ENCODE results near the gene TMEM240. TPM values are rescaled to one million over a fixed set of nuclear protein-coding genes. Genes with fewer than 3 reads are reported as not detected.
A peak's percentile ranks its signal among the peaks of the same experiment; 100 is the strongest.
"Not testable (repeated sequence)": the region's sequence is repeated elsewhere in the genome, so short reads cannot be mapped to it uniquely, and the experiment has no call there.

TMEM240 gene
- total RNA-seq, 1 donor from 2014 or later: 1.4 TPM

DNA sequence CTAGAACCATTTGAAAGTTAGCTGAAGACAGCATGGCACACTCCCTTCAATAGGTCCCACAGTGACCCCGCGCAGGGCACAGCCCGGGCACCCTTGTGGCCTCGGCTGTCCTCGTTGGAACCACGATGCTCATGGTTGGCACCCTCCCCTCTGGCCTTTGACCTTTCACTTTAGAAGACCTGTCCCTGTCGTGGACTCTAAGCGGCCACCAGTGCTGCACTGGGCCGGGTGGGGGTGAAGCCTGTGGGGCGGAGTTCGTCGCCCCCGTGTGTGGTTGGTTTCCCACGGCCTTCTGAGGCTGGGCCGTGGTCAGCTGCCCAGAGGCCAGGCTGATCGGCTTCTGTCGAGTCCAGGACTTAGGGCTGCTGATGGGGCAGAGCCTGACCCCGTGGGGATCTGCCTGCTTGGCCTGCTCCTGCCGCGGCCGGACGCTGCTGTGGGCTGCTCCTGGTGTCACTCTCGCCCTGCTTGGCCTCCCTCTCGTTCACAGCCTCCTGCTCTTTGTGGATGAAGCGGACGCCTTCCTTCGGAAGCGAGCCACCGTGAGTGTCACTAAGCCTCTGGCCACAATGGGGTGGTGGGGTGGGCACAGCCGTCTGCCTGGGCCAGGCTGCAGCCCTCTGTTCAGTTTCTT is 15.6 kb downstream of the TMEM240 start:
- DNase-seq (ENCODE audit: low read depth in 2 of 2): not testable (repeated sequence)

DNA sequence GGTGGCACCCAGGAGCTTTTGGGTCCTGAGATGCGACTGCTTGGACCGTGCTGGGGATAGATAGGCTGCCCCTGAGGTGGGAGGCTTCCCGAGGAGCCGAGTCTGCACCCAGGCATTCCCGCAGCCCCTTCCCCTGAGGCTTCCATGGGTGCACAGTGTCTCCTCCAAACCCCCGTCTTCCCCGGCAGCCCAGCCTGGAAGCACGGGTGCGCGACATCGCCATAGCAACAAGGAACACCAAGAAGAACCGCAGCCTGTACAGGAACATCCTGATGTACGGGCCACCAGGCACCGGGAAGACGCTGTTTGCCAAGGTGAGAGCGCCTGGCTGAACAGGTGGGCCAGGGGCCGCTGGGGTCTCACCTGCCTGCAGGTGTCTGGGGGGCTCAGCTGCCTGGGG is 16.8 kb downstream of the TMEM240 start:
- DNase-seq (ENCODE audit: low read depth in 2 of 2): not testable (repeated sequence)

DNA sequence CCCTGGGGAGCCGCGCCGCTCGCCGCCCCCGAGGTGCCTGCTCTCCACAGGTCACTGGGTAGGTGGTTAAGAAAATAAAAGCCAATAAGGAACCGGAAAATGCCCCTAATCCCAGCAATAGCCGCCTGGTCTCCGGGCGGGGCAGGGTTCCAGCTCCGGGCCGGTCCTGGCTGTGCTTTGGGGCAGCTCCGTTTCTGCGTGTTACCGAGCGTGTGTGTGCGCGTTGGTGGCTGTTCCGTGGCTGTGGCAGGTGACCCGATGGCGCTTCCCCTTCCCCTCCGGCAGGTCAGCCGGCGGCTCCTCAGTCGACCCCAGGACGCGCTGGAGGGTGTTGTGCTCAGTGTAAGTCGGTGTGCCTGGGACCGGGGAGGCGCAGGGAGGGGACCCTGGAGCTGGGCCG is 17.2 kb downstream of the TMEM240 start:
- not testable (repeated sequence) for DNase-seq (ENCODE audit: low read depth in 2 of 2)

- not testable (repeated sequence) for DNase-seq (ENCODE audit: low read depth in 2 of 2)
Observed at GRCh38 chr1:1522536-1522935, 17.9 kb downstream of the TMEM240 start.

DNA sequence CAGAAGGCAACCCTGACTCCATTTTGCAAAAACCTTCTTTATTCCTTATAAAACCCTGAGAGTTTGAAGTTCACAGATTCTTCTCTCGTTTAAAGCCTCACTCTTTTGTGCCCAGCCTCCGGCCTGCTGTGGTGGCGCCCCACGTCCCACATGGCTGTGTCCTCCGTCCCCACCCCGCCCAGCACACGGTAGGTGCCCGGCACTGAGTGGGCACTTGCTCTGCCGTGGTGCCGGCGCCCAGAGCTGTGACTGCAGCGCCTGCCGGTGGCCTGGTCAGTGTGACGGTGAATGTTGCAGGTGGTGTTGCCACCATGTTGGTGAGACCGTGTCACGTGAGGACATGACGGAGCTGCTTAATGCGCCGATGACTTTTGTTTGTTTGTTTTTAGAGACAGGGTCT is 19.1 kb downstream of the TMEM240 start:
- DNase-seq (ENCODE audit: low read depth in 2 of 2): no peak

- DNase-seq (ENCODE audit: low read depth in 2 of 2): not testable (repeated sequence)
Observed at GRCh38 chr1:1519805-1520505, 20.5 kb downstream of the TMEM240 start.

DNA sequence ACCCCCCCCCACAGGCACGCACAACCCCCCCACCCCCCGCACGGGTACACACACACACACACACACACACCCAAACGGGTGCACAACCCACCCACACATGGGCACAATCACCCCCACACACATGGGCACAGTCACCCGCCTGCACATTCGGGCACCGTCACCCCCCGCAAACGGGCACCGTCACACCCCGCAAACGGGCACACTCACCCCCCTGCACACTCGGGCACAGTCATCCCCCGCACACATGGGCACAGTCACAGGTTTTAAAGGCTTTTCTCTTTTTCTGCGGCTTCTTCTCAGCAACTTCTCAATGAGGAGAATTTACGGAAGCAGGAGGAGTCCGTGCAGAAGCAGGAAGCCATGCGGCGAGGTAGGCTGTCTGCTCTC is 21.8 kb downstream of the TMEM240 start:
- DNase-seq (ENCODE audit: low read depth in 2 of 2): not testable (repeated sequence)

- no peak for DNase-seq (ENCODE audit: low read depth in 2 of 2)
Observed at GRCh38 chr1:1517973-1518620, 22.3 kb downstream of the TMEM240 start.

- not testable (repeated sequence) for DNase-seq (ENCODE audit: low read depth in 2 of 2)
Observed at GRCh38 chr1:1516923-1517322, 23.5 kb downstream of the TMEM240 start.

DNA sequence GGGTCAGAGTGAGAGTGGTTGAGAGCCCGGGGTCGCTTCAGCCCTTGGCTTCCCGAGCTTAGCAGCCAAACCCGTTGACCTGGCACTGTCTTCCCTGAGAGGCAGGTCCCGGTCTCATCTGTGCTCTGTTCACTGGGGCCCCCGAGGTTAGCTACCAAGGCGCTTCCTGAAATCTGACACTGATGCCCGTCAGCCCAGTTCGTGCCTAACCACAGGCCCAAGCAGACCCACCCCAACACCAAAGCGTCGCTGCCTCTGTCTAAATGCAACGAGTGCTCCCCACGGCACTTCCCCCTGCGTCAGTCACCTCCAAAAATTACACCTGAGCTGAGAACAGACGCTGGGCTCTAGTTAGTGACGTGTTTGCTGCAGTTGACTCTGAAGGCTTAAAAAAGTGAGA is 26.0 kb downstream of the TMEM240 start:
- DNase-seq (ENCODE audit: low read depth in 2 of 2): not testable (repeated sequence)

DNA sequence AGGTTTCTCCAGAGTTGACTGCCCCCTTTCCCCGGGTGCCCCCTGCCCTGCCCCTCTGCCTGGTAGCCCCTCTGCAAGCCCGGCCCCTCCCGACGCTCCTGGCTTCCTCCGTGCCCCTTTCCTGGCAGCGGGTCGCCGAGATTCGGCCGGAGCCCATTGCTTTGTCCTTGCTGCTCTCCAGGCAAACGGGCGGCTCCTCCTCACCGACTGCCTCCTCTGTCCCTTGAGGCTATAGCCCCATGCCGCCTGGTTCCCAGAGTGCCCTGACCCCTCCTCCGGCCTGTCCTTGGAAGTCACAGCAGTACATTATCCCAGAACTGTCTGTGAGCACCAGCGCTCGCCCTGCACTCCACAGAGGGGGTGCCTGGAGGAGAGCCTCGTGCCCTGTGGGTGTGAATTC is 26.7 kb downstream of the TMEM240 start:
- not testable (repeated sequence) for DNase-seq (ENCODE audit: low read depth in 2 of 2)

- DNase-seq (ENCODE audit: low read depth in 2 of 2): not testable (repeated sequence)
Observed at GRCh38 chr1:1512425-1512824, 28.0 kb downstream of the TMEM240 start.

- peak; percentile 99 for DNase-seq (ENCODE audit: low read depth in 2 of 2)
Observed at GRCh38 chr1:1511533-1512285, 28.7 kb downstream of the TMEM240 start, which contains the start of gene ATAD3A. Gene ATAD3A, plus strand, starts transcription at chr1:1512162. Its CDS starts 107 bp downstream, at chr1:1512269.

DNA sequence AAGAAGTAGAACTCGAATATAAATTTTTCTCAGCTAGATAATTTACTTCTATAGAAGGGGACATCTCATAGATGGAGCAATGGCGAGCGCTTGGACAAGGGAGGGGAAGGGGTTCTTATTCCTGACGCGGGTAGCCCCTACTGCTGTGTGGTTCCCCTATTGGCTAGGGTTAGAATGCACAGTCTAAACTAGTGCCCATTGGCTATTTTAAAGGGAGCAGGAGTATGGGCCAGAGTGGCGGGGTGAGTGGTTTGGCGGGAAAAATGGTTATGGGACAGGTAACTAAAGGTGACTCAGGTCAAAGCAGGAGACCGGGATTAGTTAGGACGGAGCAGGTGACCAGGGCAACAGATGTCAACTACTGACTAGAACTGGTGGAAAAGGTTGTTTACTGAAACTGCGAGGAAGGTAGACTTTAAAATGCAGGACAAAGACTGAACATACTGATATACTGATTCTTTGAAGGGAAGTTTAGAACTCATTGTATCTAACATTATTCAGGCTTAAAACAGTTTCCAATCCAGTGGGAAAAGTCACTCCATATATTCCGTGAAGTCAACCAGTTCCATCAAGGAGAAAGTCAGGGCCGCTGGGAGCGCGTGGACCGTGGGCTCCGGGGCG is 29.4 kb downstream of the TMEM240 start:
- DNase-seq (ENCODE audit: low read depth in 2 of 2): peak; percentile 10 to 34

GRCh38 chr1:1509465-1509850 is 31.0 kb downstream of the TMEM240 start:
- not testable (repeated sequence) for DNase-seq (ENCODE audit: low read depth in 2 of 2)

DNA sequence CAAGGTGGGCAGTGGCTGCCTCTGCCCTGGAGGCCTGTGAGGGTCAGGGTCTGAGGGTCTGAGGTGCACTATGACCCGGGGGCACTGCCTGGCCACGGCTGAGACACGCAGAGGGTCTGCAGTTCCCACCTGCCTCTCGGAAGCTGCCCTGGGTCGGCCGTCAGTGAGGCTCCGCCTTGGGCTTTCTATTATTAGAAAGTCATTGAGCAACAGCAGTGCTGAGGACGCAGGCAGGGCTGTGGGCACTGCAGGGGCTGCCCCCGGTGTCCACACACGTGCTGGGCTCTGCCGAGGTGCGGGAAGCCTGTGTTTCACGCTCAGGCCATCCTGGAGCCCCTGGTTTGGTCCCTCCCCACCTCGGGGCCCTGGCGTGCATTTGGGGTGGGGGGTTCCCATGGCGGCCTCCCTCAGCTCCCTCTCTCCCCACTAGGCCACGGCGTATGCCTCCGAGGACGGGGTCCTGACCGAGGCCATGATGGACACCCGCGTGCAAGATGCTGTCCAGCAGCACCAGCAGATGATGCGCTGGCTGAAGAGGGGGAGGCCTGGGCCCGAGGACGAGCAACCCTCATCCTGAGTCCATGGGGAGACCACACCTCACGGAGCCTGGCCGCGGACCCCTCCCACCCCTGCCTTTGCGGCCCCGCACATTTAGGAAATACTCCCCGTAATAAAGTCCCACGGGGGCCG is 31.5 kb downstream of the TMEM240 start:
- not testable (repeated sequence) for DNase-seq (ENCODE audit: low read depth in 2 of 2)

DNA sequence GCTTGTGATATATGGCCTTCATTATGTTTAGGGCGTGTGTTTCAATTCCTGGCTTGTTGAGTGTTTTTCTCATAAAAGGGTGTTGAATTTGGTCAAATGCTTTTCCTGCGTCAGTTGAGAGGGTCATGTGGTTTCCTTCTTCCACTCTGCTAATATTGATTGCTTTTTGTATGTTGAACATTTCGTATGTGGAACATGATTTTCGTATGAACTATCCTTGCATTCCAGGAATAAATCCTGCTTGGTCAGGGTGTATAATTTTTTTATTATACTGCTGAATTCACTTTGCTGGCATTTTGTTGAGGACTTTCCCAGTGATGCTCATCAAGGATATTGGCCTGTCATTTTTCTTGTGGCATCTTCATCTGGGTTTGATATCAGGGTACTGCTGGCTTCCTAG is 33.1 kb downstream of the TMEM240 start:
- DNase-seq (ENCODE audit: low read depth in 2 of 2): no peak

DNA sequence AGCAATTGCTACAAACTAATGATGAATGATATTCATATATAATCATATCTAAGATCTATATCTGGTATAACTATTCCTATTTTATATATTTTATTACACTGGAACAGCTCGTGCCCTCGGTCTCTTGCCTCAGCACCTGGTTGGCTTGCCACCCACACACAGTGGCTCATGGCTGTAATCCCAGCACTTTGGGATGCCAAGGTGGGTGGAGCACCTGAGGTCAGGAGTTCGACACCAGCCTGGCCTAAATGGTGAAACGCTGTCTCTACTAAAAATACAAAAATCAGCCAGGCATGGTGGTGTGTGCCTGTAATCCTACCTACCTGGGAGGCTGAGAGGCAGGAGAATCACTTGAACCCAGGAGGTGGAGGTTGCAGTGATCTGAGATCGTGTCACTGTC is 34.6 kb downstream of the TMEM240 start:
- DNase-seq (ENCODE audit: low read depth in 2 of 2): not testable (repeated sequence)

- peak in 1 of 2 donors; percentile 11 for DNase-seq (ENCODE audit: low read depth in 2 of 2)
Observed at GRCh38 chr1:1505366-1505798, 35.0 kb downstream of the TMEM240 start.

DNA sequence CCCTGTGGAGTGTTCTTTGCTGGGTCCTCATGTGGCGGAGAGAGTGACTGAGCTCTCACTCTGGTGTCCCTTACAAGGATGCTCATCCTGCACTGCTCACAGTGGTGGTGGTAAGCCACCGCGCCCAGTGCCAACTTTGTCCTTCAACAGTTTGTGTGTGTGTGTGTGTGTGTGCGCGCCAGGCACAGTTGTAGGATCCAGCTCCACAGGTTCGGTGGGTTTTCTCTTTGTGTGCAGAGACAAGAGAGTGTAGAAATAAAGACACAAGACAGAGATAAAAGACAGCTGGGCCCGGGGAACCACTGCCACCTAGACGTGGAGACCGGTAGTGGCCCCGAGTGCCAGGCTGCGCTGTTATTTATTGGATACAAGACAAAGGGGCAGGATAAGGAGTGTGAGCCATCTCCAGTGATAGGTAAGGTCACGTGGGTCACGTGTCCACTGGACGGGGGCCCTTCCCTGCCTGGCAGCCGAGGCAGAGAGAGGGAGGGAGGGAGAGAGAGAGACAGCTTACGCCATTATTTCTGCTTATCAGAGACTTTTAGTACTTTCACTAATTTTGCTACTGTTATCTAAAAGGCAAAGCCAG is 35.6 kb downstream of the TMEM240 start:
- DNase-seq (ENCODE audit: low read depth in 2 of 2): peak; percentile 47 to 63

Data from lung microvascular endothelial cell (primary cell).